GM19324 (cell line): Measurements from ENCODE around the gene CHRNE.
A peak's percentile ranks its signal among the peaks of the same experiment; 100 is the strongest.
"Not testable (repeated sequence)": the region's sequence is repeated elsewhere in the genome, so short reads cannot be mapped to it uniquely, and the experiment has no call there.

Experiments
- ATAC-seq: cut with Tn5 transposase; IDR thresholded peaks from one replicate; pipeline ENCODE4 v1.9.1; 2021; ENCODE audit warnings: mild to moderate bottlenecking, moderate library complexity; ENCODE audit not compliant: unreplicated experiment, low FRiP score

Gene CHRNE

DNA sequence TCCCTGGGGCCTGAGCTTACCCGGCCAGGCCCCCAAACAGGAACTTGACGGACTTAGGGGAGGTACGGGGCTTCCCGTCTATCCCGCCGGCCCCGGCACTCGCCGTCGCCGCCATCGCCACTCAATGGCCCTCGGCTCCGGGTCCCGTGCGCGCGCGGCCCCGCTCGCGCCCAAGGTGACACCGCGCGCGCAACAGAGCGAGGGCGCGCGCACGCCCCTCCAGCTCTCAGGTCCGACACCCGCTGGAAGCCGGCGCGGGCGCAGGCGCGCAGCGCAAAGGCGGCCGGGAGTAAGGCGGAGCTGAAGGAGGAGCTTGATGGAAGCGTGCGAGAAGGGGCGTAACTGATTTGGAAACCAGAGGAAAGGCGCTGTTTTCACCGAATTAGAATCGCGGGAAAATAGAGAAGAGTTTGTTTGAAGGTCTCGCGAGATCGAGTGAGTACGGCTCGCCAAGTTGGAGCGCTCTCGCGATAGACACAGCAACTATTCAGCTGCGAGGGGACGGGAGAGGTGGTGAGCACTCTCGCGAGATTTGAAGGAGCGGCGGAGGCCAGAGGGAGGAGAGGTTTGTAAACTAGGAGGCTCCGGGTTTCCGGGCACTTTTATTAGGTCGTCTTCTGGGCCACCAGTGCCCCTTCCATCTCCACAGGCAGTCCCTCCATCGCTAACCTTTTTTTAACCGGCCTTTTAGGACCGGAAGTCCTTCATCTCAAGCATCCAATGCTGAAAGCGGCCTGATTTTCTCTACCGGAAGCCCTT lies 37.1 kb upstream of the CHRNE start, which contains the start of the genes RNF167 and SLC25A11:
TSS of gene RNF167 (plus strand) at position 473 of the 759 bp plus-strand sequence. CDS start 642 bp downstream, outside the sequence.
TSS of gene SLC25A11 (minus strand) at position 251 of the 759 bp plus-strand sequence. CDS start at position 115, 136 bp downstream.
- peak; percentile 82 for ATAC-seq

DNA sequence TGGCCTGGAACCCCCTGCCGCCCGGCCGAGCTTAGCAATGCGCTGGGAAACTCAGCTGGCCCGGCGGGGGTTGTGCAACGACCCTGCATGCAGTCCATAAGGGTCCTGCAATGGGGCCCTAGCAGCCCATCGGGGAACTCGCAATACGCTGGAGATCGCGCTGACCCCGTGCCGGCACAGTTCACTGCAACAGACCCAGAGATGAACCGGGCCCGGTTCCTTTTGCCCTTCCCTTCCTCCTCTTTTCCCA lies 36.6 kb upstream of the CHRNE start:
- peak; percentile 25 for ATAC-seq

DNA sequence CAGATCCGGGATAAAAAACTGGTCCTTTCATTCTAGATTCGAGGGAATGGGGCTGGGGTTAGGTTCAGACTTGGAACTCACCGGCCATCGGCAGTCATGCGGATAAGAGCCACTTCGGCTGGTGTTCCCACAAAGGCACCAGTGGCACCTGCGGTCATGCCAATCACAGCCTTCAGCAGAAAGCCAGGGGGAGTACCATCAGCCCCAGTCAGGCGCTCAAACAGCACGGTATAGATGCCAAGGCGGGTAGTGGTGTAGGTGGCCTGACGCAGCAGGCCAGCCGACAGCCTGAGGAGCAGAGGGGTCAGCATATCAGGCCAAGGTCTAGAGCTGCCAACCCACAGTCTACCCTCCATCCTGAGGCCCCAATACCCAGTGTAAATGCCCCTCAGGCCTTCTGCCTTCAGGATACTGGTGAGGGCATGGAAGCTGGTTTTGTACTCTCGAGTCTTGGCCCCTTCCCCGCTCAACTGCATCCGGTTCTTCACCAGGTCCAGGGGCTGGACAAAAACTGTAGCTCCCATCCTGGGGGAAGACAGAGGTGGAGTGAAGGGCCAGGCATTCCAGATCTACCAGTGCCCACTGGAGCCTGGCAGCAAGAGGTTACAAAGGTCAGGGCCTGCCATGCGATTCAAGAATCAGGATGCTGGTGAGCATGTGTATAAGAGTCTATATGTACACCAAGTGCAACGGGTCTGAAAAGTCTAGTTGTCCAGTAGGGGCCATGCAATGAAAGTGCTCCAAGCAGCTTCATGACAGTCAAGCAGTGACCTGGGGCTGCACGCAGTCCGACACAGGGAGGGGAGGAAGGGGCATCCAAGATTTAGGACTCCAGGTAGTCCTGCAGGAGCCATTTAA lies 36.0 kb upstream of the CHRNE start:
- ATAC-seq: no peak

DNA sequence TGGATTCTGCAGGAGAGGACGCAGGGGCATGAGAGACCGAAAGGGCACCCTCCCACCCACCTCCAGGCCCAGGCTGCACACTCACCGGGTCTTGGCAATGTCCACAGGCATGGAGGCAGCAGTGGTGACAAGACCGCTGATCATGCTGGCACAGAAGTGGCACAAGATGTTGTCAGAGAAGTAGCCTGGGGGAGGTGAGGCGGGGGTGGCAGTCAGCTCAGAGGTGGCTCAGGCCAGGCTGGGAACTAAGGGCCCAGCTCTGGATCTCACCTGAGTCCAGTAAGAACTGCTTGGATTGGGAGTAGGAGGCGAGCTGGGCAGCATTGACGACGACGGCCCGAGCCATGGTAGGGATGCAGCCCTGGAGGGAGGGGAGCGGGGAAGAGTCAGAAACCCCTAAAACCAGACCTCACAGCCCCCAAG lies 35.2 kb upstream of the CHRNE start:
- ATAC-seq: no peak

DNA sequence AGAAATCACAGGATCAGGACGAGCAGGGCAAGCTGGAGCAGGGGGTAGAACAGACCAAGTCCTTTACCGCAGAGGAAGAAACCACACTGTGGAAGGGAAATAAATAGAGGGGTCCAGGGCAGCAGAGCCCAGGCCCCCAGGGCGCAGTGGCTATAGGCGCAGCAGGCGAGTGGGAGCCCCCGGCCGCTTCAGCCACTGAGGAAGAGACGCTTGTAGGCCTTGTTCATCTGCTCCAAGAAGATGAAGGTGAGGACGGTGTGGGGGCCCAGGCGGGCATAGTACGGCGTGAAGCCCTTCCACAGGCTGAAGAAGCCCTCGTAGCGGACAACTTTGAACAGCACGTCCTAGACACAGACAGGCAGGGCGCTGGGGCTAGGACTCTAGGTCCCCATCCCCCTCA lies 34.7 kb upstream of the CHRNE start:
- ATAC-seq: no peak

DNA sequence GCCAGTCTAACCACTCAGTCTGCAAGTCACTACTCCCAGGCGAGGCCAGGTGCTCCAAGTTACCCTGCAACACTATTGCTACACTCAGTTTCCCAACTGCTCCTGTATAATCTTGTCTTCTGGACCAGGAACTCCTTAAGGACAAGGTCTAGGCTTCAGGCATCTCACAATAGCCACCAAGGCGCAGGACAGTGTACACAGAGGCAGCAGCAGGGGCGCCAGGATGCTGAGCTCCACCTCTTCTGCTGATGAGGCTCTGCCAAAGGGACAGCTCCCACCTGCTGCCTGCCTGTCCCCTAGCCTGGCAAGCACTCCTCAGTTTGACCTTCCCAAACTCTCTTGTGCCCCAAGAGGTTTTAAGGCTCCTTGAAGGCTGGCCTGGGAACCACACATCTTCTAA lies 33.5 kb upstream of the CHRNE start:
- ATAC-seq: no peak

DNA sequence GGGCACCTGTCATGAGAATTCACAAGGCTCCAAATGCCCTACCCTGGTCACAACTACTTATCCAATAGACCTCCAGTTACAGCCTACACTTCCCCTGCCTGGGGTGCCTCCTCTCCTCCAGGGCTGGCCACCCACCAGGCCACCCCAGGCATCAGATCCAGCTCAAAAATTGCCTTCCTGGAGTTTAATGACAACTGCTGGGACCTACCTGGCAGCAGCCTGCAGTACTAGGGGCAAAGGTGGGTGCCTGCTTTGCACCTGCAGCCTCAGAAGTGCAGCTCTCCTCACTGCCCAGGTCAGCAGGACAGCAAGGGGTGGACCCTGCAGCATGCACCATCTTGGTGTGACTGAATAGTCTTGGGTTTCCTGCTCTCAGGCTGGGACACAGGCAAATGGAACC lies 32.8 kb upstream of the CHRNE start:
- no peak for ATAC-seq

DNA sequence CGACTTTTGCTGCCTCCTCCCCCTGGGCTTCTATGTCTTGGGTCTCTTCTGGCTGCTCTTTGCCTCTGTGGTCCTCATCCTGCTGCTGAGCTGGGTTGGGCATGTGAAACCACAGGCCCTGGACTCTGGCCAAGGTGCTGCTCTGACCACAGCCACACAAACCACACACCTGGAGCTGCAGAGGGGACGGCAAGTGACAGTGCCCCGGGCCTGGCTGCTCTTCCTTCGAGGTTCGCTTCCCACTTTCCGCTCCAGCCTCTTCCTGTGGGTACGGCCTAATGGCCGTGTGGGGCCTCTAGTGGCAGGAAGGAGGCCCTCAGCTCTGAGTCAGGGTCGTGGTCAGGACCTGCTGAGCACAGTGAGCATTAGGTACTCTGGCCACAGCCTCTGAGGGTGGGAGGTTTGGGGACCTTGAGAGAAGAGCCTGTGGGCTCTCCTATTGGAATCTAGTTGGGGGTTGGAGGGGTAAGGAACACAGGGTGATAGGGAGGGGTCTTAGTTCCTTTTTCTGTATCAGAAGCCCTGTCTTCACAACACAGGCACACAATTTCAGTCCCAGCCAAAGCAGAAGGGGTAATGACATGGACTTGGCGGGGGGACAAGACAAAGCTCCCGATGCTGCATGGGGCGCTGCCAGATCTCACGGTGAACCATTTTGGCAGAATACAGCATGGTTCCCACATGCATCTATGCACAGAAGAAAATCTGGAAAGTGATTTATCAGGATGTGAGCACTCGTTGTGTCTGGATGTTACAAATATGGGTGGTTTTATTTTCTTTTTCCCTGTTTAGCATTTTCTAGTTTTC lies 31.5 kb upstream of the CHRNE start:
- ATAC-seq: no peak

DNA sequence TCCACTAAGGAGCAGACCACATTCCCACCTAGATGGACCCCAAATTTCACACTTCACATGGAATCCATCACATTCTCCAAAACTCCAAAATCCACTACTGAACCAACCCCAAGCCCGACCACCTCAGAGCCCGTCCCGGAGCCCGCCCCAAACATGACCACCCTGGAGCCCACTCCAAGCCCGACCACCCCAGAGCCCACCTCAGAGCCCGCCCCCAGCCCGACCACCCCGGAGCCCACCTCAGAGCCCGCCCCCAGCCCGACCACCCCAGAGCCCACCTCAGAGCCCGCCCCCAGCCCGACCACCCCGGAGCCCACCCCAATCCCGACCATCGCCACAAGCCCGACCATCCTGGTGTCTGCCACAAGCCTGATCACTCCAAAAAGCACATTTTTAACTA lies 30.7 kb upstream of the CHRNE start:
- ATAC-seq: no peak

DNA sequence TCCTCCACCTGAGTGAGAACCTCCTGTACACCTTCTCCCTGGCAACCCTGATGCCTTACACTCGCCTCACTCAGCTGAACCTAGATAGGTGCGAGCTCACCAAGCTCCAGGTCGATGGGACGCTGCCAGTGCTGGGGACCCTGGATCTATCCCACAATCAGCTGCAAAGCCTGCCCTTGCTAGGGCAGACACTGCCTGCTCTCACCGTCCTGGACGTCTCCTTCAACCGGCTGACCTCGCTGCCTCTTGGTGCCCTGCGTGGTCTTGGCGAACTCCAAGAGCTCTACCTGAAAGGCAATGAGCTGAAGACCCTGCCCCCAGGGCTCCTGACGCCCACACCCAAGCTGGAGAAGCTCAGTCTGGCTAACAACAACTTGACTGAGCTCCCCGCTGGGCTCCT lies 29.9 kb upstream of the CHRNE start:
- ATAC-seq: no peak

DNA sequence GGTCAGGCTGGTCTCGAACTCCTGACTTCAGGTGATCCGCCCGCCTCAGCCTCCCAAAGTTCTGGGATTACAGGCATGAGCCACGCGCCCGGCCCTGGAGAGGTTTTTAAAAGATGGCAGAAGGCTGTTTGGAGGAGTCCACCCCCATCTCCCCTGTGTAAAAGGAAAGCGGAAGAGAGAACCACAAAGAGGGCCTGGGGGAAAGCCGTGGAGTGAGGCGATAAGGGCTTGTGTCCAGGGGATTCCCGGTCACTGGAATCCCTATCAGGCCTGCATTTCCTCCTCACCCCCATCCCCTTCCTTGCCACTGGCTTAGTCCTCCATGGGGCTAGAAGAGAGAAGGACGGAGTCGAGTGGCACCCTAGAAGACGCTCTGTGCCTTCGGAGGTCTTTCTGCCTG lies 29.1 kb upstream of the CHRNE start, which contains the start of gene GP1BA:
TSS of gene GP1BA (plus strand) at position 315 of the 400 bp plus-strand sequence. CDS start 328 bp downstream, outside the sequence.
- no peak for ATAC-seq

DNA sequence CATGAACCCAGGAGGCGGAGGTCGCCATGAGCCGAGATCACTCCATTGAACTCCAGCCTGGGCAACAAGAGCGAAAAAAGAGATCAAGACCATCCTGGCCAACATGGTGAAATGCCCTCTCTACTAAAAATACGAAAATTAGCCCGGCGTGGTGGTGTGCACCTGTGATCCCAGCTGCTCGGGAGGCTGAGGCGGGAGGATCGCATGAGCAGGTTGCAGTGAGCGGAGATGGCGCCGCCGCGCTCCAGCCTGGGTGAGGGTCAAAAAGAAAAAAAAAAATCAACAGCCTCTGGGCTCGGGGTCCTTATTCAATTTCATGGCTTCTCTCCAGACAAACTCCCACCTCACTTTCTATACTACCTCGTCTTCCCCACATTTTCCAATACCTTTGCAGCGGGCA lies 26.0 kb upstream of the CHRNE start:
- ATAC-seq: no peak

DNA sequence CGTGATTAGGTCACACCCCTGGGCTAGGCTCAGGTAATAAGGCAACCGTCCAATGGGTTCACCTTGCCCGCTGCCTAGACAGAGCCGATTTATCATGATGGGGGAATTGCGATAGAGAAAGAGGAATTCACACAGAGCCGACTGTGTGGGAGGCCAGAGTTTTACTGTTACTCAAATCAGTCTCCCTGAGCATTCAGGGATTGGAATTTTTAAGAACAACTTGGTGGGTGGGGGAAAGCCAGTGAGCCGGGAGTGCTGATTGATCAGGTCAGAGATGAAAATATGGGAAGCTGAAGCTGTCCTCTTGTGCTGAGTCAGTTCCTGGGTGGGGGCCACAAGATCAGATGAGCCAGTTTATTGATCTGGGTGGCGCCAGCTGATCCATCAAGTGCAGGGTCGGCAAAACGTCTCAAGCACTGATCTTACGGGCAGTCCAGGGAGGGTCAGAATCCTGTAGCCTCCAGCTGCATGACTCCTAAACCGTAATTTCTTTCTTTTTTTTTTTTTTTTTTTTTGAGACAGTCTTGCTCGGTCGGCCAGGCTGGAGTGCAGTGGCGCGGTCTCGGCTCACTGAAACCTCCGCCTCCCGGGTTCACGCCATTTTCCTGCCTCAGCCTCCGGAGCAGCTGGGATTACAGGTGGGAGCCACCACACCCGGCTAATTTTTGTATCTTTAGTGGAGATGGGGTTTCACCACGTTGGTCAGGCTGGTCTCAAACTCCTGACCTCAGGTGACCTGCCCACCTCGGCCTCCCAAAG lies 23.9 kb upstream of the CHRNE start:
- not testable (repeated sequence) for ATAC-seq

DNA sequence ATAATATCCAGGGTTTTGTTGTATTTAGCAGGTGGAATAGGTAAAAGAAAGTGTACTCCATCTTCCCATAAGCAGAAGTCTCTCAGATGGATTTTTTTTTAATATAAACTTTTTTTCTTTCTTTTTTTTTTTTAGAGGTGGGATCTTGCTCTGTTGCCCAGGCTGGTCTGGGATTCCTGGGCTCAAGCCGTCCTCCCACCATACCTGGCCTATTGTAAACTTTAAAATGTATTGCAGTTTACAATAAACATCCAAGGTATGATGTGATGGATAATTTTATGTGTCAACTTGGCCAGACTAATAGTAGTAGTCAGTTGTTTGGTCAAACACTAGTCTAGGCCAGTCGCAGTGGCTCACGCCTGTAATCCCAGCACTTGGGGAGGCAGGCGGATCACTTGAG lies 18.4 kb upstream of the CHRNE start:
- no peak for ATAC-seq

DNA sequence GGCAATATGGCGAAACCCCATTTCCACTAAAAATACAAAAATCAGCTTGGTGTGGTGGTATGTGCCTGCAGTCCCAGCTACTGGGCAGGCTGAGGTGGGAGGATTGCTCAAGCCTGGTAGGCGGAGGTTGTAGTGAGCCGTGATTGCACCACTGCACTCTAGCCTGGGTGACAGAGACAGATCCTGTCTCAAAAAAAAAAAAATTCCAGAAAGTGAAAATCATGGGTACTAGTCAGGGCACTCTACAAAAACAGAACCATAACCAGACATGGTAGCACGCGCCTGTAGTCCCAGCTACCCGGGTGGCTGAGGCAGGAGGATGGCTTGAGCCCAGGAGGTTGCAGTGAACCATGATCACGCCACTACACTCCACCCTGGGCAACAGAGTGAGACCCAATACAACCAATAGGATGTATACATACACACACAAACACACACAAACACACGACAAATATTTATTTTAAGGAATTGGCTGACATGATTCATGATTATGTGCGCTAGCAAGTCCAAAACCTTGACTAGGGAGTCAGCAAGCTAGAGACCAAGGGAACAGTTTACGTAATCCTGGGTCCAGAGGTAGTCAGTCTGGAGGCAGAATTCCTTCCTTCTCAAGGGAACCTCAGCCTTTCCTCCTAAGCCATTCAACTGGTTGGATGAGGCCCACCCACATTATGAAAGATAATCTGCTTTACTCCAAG lies 17.6 kb upstream of the CHRNE start:
- no peak for ATAC-seq

DNA sequence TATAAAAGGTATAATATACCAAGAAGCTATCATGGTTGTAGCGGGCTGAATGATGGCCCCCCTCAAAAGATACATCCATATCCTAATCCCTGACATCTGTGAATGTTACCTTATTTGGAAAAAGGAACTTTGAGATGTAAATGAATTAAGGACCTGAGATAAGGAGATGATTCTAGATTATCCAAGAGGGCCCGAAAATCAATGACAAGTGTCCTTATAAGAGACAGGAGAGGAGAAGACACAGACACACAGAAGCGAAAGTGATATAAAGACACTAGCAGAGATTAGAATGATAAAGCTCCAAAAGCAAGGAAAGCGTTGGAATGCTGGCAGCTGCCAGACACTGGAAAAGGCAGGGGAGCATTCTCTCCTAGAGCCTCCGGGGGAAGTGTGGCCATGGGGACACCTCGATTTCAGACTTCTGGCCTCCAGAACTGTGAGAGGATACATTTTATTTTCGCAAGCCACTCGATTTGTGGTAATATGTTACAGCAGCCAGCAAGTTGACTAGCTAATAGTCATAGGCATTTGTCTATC lies 16.7 kb upstream of the CHRNE start:
- no peak for ATAC-seq

DNA sequence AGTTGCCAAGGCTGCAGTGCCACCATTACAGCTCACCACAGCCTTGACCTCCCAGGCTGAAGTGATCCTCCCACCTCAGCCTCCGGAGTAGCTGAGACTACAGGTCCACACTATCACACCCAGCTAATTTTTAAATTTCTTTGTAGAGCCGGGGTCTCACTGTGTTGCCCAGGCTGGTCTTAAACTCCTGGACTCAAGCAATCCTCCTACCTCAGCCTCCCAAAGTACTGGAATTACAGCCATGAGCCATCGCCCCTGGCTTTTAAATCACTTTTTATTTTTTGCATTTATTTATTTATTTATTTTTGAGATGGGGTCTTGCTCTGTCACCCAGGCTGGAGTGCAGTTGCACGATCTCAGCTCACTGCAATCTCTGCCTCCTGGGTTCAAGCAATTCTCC lies 11.7 kb upstream of the CHRNE start:
- not testable (repeated sequence) for ATAC-seq

DNA sequence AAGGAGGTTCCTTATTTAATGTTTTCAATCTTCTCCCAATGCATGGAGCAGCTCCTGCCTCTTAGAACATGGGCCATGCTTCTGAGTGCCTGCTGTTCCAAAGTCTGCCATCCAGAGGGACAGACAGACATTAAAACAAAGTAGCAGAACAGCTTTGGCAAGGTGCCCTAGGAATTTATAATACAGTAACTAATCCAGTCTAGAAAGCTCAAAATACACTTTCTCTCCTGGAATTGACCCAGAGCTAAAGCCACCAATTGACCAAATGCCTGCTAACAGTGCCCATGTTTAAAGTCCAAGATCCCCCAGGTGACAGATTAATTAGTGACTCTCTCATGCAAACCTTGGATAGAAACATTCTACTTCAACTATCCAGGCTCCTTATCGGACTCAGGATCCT lies 11.1 kb upstream of the CHRNE start:
- ATAC-seq: no peak
